GM13977 (cell line): ENCODE data around the gene GATAD1.

Experiments
- DNase-seq: peaks from one replicate; pipeline ENCODE4 v3.0.0; 2012; ENCODE audit warnings: low spot score
- CTCF ChIP-seq: IDR thresholded peaks from 2 replicates; pipeline ENCODE4 v1.5.1; 2012; ENCODE audit warnings: mild to moderate bottlenecking, control low read depth; ENCODE audit not compliant: insufficient read depth; ENCODE audit errors: extremely low read depth, missing control alignments
- in situ Hi-C: fragments of 300-500 bp; cut with MboI; formaldehyde crosslinking; loops from one replicate; pipeline ENCODE4 v1.12.0; 2022; ENCODE audit warnings: low sequenced_read_pairs, low pct_unique_long_range_greater_than_20kb, mixed read lengths, inconsistent platforms; ENCODE audit not compliant: unreplicated experiment

GATAD1 gene

GRCh38 chr7:92456236-92456635 lies 9.0 kb downstream of the GATAD1 start:
- DNase-seq: no peak
- in situ Hi-C loops: no loop called here
- no peak for TF ChIP-seq CTCF

- in situ Hi-C loops: no loop called here
- no peak for DNase-seq
- no peak for TF ChIP-seq CTCF
Measured at GRCh38 chr7:92460109-92460508, 12.8 kb downstream of the GATAD1 start.

GRCh38 chr7:92460510-92460909 lies 13.2 kb downstream of the GATAD1 start:
- DNase-seq: no peak
- TF ChIP-seq CTCF: no peak
- in situ Hi-C loops: no loop called here

- DNase-seq: peak; percentile 61
- TF ChIP-seq CTCF: peak; percentile 74
- in situ Hi-C loops: no loop called here
Measured at GRCh38 chr7:92461027-92462003, 14.0 kb downstream of the GATAD1 start.

GRCh38 chr7:92462560-92462959 lies 15.3 kb downstream of the GATAD1 start:
- no peak for DNase-seq
- no peak for TF ChIP-seq CTCF
- in situ Hi-C loops: no loop called here

- no peak for TF ChIP-seq CTCF
- in situ Hi-C loops: no loop called here
- DNase-seq: no peak
Measured at GRCh38 chr7:92464515-92464914, 17.2 kb downstream of the GATAD1 start.
